ENCODE results near the gene CEP135.

Gene CEP135

DNA sequence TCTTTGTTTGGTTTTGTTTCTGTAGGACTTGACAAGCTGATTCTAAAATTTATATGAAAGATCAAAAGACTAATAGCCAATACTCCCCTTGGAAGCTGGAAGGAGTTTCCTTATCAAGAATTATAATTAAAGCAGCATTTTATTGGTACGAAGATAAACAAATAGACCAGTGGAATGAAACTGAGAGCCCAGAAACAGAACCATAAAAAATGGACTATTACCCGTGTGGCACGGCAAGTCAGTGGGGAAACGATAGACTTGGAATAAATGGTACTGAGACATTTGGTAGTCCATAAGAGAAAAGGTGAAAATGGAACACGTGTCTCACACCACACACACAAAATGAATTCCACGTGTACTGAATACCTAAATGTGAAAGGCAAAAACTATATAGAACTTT is 42.4 kb upstream of the CEP135 start:
- Histone ChIP-seq H2AFZ (ENCODE audit: low read length) (no peak overlapping the region), H3K4me2 (ENCODE audit: insufficient read depth, low read length, poor library complexity, severe bottlenecking) (no peak overlapping the region), H3K4me1 (ENCODE audit: control insufficient read depth in 2 of 2, insufficient read depth in 1 of 2, low read depth in 1 of 2, low read length in 2 of 2) (no peaks in the 10 kb centered on the region), H3K36me3 (replicated peaks in 1 of 2; ENCODE audit: control insufficient read depth in 2 of 2, insufficient read depth in 2 of 2, low read length in 2 of 2) (peaks cover 0 to 45% of the 10 kb centered on the region in 2 donors), H3K4me3 (ENCODE audit: low read length in 2 of 2) (no peak overlapping the region), H3K4ac (ENCODE audit: low read length) (no peak overlapping the region), H3K27ac (replicated peaks; ENCODE audit: low read length) (no peak overlapping the region), H3K79me1 (ENCODE audit: low read depth, low read length) (no peaks in the 10 kb centered on the region), H3K18ac (ENCODE audit: low read length) (no peak overlapping the region), H2BK5ac (ENCODE audit: low read length) (no peak overlapping the region), H3K23ac (ENCODE audit: low read depth, low read length, poor library complexity) (no peak overlapping the region), H2AK5ac (ENCODE audit: low read depth, low read length) (no peak overlapping the region), H4K8ac (ENCODE audit: low read depth, low read length) (no peak overlapping the region), H3K9me3 (replicated peaks in 1 of 2; ENCODE audit: control insufficient read depth in 2 of 2, insufficient read depth in 1 of 2, low read depth in 1 of 2, low read length in 2 of 2) (no peaks in the 10 kb centered on the region), H3K9ac (ENCODE audit: low read depth, low read length, poor library complexity) (no peak overlapping the region), H4K91ac (ENCODE audit: low read depth, low read length, poor library complexity) (no peak overlapping the region), H2BK12ac (ENCODE audit: low read length) (no peak overlapping the region), H3K27me3 (ENCODE audit: control insufficient read depth in 3 of 3, insufficient read depth in 3 of 3, low read depth in 1 of 3, low read length in 3 of 3) (no peaks in the 10 kb centered on the region), H2BK120ac (ENCODE audit: low read depth, low read length) (no peak overlapping the region), H3K14ac (ENCODE audit: low read length) (no peak overlapping the region), H2BK15ac (ENCODE audit: low read length) (no peak overlapping the region)
- no CpG with 5 or more reads among the region's 6 CpGs for WGBS, 2 donors (ENCODE audit: extremely low coverage in 2 of 2, insufficient read length in 2 of 2, insufficient replicate concordance in 1 of 2)
- DNase-seq (ENCODE audit: low spot score), result no peak

- no peak overlapping the region for H2AK5ac ChIP-seq (ENCODE audit: low read depth, low read length)
- no peak overlapping the region for H2BK5ac ChIP-seq (ENCODE audit: low read length)
- H2AFZ ChIP-seq (ENCODE audit: low read length), result no peak overlapping the region
- H2BK12ac ChIP-seq (ENCODE audit: low read length), result no peak overlapping the region
- no peaks in the 10 kb centered on the region for H3K9me3 ChIP-seq (replicated peaks in 1 of 2; ENCODE audit: control insufficient read depth in 2 of 2, insufficient read depth in 1 of 2, low read depth in 1 of 2, low read length in 2 of 2)
- no peak overlapping the region for H3K14ac ChIP-seq (ENCODE audit: low read length)
- no peaks in the 10 kb centered on the region for H3K79me1 ChIP-seq (ENCODE audit: low read depth, low read length)
- no peaks in the 10 kb centered on the region for H3K4me1 ChIP-seq (ENCODE audit: control insufficient read depth in 2 of 2, insufficient read depth in 1 of 2, low read depth in 1 of 2, low read length in 2 of 2)
- WGBS, 2 donors (ENCODE audit: extremely low coverage in 2 of 2, insufficient read length in 2 of 2, insufficient replicate concordance in 1 of 2), result no CpG with 5 or more reads among the region's 3 CpGs
- H3K27me3 ChIP-seq (ENCODE audit: control insufficient read depth in 3 of 3, insufficient read depth in 3 of 3, low read depth in 1 of 3, low read length in 3 of 3), result no peaks in the 10 kb centered on the region
- H3K36me3 ChIP-seq (replicated peaks in 1 of 2; ENCODE audit: control insufficient read depth in 2 of 2, insufficient read depth in 2 of 2, low read length in 2 of 2), result peaks cover 0 to 39% of the 10 kb centered on the region in 2 donors
- no peak overlapping the region for H3K27ac ChIP-seq (replicated peaks; ENCODE audit: low read length)
- no peak overlapping the region for H4K8ac ChIP-seq (ENCODE audit: low read depth, low read length)
- no peak overlapping the region for H4K91ac ChIP-seq (ENCODE audit: low read depth, low read length, poor library complexity)
- H3K23ac ChIP-seq (ENCODE audit: low read depth, low read length, poor library complexity), result no peak overlapping the region
- no peak overlapping the region for H2BK120ac ChIP-seq (ENCODE audit: low read depth, low read length)
- no peak overlapping the region for H3K9ac ChIP-seq (ENCODE audit: low read depth, low read length, poor library complexity)
- no peak overlapping the region for H3K4me3 ChIP-seq (ENCODE audit: low read length in 2 of 2)
- no peak overlapping the region for H2BK15ac ChIP-seq (ENCODE audit: low read length)
- H3K4me2 ChIP-seq (ENCODE audit: insufficient read depth, low read length, poor library complexity, severe bottlenecking), result no peak overlapping the region
- DNase-seq (ENCODE audit: low spot score), result no peak
- no peak overlapping the region for H3K18ac ChIP-seq (ENCODE audit: low read length)
- H3K4ac ChIP-seq (ENCODE audit: low read length), result no peak overlapping the region
These were observed 41.8 kb upstream of the CEP135 start for GRCh38 chr4:55906989-55907388.

DNA sequence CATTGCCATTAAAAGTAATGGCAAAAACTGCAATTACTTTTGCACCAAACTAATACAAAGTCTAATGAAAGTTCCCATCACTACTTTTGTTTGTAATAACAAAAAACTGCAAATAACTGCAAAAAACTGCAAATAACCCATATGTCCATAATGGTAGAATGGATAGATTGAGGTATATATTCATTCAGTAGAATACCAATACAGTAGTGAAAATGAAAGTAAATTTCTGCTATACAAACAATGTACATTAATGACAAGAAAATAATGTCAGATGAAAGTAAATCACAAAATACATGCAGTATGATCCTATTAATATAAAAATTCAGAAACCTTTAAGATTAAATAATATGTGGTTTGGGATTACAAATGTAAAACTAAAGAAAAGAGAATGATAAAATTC is 41.3 kb upstream of the CEP135 start:
- H3K9ac ChIP-seq (ENCODE audit: low read depth, low read length, poor library complexity), result no peak overlapping the region
- H3K23ac ChIP-seq (ENCODE audit: low read depth, low read length, poor library complexity), result no peak overlapping the region
- no peak overlapping the region for H3K4me2 ChIP-seq (ENCODE audit: insufficient read depth, low read length, poor library complexity, severe bottlenecking)
- no peaks in the 10 kb centered on the region for H3K4me1 ChIP-seq (ENCODE audit: control insufficient read depth in 2 of 2, insufficient read depth in 1 of 2, low read depth in 1 of 2, low read length in 2 of 2)
- no peak overlapping the region for H2AK5ac ChIP-seq (ENCODE audit: low read depth, low read length)
- no peak overlapping the region for H2BK12ac ChIP-seq (ENCODE audit: low read length)
- no peak overlapping the region for H2AFZ ChIP-seq (ENCODE audit: low read length)
- no peak overlapping the region for H4K91ac ChIP-seq (ENCODE audit: low read depth, low read length, poor library complexity)
- H3K4ac ChIP-seq (ENCODE audit: low read length), result no peak overlapping the region
- H3K27me3 ChIP-seq (ENCODE audit: control insufficient read depth in 3 of 3, insufficient read depth in 3 of 3, low read depth in 1 of 3, low read length in 3 of 3), result no peaks in the 10 kb centered on the region
- no peaks in the 10 kb centered on the region for H3K79me1 ChIP-seq (ENCODE audit: low read depth, low read length)
- no peak overlapping the region for H3K27ac ChIP-seq (replicated peaks; ENCODE audit: low read length)
- no peak overlapping the region for H4K8ac ChIP-seq (ENCODE audit: low read depth, low read length)
- no peak for DNase-seq (ENCODE audit: low spot score)
- H2BK120ac ChIP-seq (ENCODE audit: low read depth, low read length), result no peak overlapping the region
- no peaks in the 10 kb centered on the region for H3K9me3 ChIP-seq (replicated peaks in 1 of 2; ENCODE audit: control insufficient read depth in 2 of 2, insufficient read depth in 1 of 2, low read depth in 1 of 2, low read length in 2 of 2)
- no peak overlapping the region for H2BK15ac ChIP-seq (ENCODE audit: low read length)
- H3K18ac ChIP-seq (ENCODE audit: low read length), result no peak overlapping the region
- no peak overlapping the region for H3K4me3 ChIP-seq (ENCODE audit: low read length in 2 of 2)
- no peak overlapping the region for H2BK5ac ChIP-seq (ENCODE audit: low read length)
- H3K36me3 ChIP-seq (replicated peaks in 1 of 2; ENCODE audit: control insufficient read depth in 2 of 2, insufficient read depth in 2 of 2, low read length in 2 of 2), result peaks cover 0 to 34% of the 10 kb centered on the region in 2 donors
- H3K14ac ChIP-seq (ENCODE audit: low read length), result no peak overlapping the region

DNA sequence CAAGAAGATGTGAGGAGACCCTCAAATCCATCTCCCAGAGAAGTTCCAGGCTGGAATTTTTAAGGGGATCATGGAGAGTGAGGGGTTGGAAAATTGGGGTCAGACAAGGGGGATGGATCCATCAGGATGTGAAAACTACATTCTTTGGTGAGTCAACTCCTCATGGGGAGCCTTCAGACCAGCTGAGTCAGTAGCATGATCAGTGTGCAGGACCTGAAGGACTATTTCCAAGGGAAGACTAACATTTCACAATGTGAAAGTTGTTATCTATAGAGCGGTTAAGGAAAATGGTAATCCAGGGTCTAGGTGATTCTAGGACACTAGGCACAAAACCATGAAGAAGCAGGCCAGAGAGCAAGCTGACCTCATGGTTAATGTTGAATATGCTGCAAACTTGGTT is 38.6 kb upstream of the CEP135 start:
- no peak overlapping the region for H4K8ac ChIP-seq (ENCODE audit: low read depth, low read length)
- DNase-seq (ENCODE audit: low spot score), result no peak
- no peak overlapping the region for H3K14ac ChIP-seq (ENCODE audit: low read length)
- no peak overlapping the region for H4K91ac ChIP-seq (ENCODE audit: low read depth, low read length, poor library complexity)
- no CpG with 5 or more reads among the region's 1 CpG for WGBS, 2 donors (ENCODE audit: extremely low coverage in 2 of 2, insufficient read length in 2 of 2, insufficient replicate concordance in 1 of 2)
- no peak overlapping the region for H3K4me2 ChIP-seq (ENCODE audit: insufficient read depth, low read length, poor library complexity, severe bottlenecking)
- peaks cover 0 to 4% of the 10 kb centered on the region in 2 donors for H3K9me3 ChIP-seq (replicated peaks in 1 of 2; ENCODE audit: control insufficient read depth in 2 of 2, insufficient read depth in 1 of 2, low read depth in 1 of 2, low read length in 2 of 2)
- H2BK12ac ChIP-seq (ENCODE audit: low read length), result no peak overlapping the region
- H3K9ac ChIP-seq (ENCODE audit: low read depth, low read length, poor library complexity), result no peak overlapping the region
- peaks cover 0 to 9% of the 10 kb centered on the region in 2 donors for H3K36me3 ChIP-seq (replicated peaks in 1 of 2; ENCODE audit: control insufficient read depth in 2 of 2, insufficient read depth in 2 of 2, low read length in 2 of 2)
- H3K4me1 ChIP-seq (ENCODE audit: control insufficient read depth in 2 of 2, insufficient read depth in 1 of 2, low read depth in 1 of 2, low read length in 2 of 2), result no peaks in the 10 kb centered on the region
- no peak overlapping the region for H3K4ac ChIP-seq (ENCODE audit: low read length)
- no peak overlapping the region for H3K23ac ChIP-seq (ENCODE audit: low read depth, low read length, poor library complexity)
- H3K79me1 ChIP-seq (ENCODE audit: low read depth, low read length), result no peaks in the 10 kb centered on the region
- no peak overlapping the region for H3K4me3 ChIP-seq (ENCODE audit: low read length in 2 of 2)
- H3K27ac ChIP-seq (replicated peaks; ENCODE audit: low read length), result no peak overlapping the region
- no peak overlapping the region for H2AFZ ChIP-seq (ENCODE audit: low read length)
- no peaks in the 10 kb centered on the region for H3K27me3 ChIP-seq (ENCODE audit: control insufficient read depth in 3 of 3, insufficient read depth in 3 of 3, low read depth in 1 of 3, low read length in 3 of 3)
- H2BK15ac ChIP-seq (ENCODE audit: low read length), result no peak overlapping the region
- H2BK120ac ChIP-seq (ENCODE audit: low read depth, low read length), result no peak overlapping the region
- no peak overlapping the region for H3K18ac ChIP-seq (ENCODE audit: low read length)
- H2BK5ac ChIP-seq (ENCODE audit: low read length), result no peak overlapping the region
- H2AK5ac ChIP-seq (ENCODE audit: low read depth, low read length), result no peak overlapping the region

Measured in neuronal stem cell (in vitro differentiated cells).